GM18909 (cell line): ENCODE results near the gene BGN.

ENCODE experiments used
- ATAC-seq: cut with Tn5 transposase; IDR thresholded peaks from one replicate; pipeline ENCODE4 v1.9.1; 2021; ENCODE audit warnings: mild to moderate bottlenecking; ENCODE audit not compliant: unreplicated experiment, poor library complexity

Gene BGN

DNA sequence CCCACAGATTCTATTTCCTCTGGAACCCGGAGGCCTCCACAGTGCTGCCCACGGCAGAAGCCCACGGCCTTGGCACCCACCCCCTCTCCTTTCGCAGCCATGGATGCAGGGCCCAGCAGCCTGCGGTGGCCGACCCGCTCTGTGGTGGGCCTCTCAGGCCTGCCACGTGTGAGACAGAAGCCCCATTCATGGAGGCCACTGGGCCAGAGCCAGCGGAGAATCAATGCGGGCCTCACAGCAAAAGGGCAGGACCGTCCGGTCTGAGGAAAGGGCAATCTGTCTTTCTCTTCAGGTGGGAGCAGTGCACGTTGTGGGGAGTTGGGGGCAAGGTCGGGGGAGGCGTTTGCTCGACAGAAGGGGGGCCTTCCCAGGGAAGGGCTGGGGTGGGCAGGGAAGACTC lies 16.0 kb upstream of the BGN start:
- ATAC-seq, result no peak

DNA sequence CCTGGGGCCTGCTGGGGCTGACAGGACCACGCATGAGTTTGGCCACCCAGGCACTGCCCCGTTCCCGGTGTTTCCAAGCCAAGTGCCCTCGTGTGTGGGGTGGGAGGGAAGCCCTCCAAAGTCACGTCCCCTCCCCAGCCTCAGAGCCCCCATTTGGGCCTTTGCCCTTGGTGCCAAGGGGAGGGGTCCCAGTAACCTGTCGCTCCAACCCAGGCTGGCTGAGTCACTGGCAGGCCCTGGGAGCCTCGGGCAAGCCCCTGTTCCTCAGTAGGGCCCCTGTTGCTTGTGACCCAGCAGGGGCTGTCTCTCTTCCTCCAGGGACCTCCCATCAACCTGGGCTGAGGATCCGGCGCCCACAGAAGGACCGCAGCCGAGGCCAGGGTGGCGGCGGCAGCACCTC lies 13.7 kb upstream of the BGN start:
- no peak for ATAC-seq

DNA sequence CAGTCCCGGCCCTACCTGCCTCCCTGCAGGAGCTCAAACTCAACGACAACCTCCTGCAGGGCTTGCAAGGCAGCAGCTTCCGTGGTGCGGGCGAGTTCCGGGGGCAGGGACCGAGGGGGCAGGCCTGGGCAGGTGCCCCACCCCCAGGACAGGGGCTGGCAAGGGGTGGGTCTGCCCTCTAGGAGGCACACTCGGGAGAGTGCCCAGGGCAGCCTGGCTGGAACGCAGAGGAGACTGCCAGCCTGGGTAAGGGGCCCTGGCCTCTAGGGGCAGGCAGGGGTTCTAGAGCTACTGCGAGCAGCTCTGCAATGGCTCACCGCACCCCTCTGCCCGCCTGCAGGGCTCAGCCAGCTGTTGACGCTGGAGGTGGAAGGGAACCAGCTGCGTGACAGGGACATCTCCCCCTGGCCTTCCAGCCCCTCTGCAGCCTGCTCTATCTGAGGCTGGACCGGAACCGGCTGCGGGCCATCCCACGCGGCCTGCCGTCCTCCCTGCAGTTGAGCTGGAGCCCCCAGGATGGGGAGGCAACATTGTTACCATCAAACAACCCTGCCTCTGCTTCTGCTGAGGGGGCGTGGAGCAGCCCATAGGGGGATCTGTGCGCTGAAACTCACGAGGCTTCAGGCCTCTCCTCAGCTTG lies 12.3 kb upstream of the BGN start:
- no peak for ATAC-seq

DNA sequence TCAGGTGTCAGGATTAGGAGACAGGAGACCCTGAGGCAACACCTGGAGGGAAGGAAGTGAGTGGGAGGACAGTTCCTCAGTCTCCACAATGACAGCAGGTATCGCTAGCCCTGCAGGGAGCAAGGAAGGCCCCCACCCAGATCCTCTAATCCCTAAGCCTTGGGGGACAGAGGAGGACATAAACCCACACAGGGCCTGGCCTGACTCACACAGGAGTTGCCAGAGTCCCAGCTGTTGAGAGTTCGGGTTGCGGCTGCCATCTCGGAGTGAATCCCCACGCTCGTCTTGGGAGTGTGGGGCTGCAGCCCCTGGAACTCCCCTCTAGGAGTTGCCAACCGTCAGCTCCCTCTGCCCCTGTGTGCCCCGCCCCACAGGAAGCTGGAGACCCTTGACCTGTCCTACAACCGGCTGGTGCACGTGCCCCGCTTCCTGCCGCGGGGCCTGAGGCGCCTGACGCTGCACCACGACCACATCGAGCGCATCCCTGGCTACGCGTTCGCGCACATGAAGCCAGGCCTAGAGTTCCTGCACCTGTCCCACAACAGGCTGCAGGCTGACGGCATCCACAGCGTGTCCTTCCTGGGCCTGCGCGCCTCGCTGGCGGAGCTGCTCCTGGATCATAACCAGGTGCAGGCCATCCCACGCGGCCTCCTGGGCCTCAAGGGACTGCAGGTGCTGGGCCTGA lies 9.2 kb upstream of the BGN start:
- no peak for ATAC-seq

DNA sequence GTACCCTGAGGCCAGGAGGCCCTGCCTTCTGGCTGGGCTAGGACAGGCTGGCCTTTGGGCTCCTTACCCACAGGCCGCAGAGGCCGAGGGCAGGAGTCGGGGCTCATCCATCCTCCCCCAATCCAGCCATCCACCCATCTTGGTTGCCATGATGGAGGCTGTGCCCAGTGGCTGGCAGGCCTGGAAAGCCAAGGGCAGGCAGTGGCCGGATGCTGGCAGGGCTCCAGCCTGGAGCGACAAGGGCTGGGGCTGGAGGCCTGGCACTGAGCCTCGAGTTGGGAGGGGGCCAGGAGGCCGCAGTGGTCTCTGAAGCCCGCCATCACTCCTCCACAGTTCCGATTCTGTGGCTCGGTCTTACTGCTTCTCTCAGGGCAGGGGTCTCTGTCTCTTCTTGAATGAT lies 8.6 kb upstream of the BGN start:
- no peak for ATAC-seq

DNA sequence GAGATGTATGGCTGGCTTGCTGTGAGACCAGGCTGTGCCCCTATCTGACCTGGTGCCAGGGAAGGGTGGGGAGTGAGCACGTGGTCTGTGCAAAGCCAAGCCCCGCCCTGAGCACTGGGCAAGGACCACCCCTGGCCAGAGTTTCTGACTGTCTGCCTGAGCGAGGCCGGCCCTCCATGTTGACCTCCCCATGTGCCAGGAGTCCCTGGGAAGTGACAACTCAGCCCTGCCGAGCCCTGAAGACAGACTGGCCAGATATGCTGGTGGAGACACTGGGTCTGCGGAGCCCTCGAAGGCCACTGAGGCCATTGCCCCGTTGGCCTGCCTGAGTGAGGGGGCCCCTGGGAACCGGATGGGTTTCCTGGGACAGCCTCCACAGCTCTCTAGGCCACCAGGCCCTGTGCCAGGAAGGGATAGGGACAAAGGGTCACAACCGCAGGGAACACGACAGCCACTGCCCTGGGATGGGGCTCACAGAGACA lies 7.1 kb upstream of the BGN start:
- no peak for ATAC-seq

DNA sequence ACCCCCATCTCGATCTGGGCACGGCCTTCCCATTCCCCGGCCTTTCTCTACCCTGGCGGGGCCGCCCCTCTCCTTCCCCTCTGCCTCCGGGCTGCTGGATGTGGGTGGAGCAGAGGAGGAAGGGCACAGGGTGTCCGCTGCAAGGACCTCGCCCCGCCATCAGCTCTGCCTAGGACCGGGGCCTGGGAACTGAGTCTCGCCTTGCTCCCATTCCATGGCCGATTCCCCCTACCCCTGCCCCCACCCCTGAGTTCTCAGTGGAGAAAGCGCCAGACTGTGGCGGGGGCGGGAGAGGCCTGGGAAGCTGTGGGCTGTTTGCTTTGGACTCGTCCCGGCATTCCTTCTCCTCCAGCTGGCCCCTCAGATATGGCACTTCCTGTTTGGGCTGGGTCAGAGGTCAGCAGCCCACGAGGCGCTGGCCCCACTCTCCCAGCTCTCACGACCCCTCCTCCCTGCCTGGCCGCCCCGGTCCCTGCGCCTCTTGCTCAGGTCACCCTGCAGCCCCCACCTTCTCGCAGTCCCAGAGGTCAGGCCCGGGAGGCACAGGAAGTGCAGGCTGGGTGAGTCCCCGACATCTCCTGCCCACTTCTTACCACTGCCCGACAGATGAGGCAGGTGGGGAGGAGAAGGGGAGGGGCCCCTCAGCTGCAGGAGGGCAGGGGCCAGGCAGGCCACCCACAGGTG lies 6.4 kb upstream of the BGN start:
- ATAC-seq, result no peak

DNA sequence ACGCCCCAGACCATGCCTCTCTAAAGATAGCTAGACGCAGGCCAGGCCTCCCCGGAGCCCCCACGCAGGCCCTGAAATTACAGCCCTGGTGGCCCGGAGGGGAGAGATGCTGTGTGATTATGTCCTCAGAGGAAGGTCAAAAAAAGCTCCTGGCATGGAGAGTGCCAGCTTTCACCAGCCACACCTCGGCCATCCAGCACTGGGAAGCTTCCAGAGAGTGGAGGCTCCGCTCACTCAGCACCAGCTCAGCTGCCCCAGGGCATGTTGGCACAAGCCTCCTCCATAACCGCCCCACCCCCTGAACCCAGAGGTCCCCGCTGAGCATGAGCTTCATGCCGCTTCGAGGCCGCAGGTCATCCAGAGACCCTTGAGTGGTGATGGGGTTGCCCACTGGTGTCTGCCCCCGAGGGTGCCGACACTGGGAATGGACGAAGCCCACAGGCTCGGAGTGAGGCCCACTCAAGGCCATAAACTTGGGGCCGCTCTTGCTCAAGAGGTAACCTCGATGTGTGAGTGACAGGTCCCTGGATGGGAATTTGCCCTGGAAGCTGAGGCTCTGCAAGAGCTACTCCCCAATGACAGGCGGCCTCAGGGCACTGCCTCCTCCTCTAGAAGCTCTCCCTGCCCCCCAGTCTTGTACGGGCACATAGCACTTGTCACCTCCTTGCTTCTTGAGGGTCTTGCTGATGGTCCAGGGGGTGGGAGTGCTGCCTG lies 4.4 kb upstream of the BGN start:
- ATAC-seq, result no peak

DNA sequence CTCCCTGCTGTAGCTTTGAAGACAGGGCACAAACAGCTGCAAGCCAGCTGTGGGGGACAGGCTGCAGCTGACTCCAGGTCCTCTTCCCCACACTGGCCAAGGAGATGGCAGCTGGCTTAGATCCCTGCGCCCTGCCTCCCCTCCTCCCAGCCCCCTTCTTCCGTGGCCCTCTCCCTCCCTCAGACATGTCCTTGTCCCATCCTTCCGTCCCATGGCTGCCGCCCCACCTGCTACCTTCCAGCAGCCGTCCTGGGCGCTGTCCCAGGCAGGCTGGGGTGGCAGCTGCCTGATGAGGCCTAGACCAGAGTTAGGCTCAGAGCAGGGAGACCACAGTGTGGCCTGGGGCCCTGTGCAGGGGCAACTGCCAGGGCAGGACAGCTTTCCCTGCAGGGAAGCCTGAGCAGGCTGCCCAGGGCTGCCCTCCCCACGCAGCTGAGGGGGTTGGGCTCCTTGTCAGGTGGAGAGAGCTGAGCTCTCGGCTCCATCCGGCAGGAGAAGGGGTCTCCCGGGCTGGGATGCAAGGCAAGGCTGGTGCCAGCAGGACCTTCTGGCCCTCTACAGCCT lies 3.3 kb upstream of the BGN start:
- no peak for ATAC-seq

DNA sequence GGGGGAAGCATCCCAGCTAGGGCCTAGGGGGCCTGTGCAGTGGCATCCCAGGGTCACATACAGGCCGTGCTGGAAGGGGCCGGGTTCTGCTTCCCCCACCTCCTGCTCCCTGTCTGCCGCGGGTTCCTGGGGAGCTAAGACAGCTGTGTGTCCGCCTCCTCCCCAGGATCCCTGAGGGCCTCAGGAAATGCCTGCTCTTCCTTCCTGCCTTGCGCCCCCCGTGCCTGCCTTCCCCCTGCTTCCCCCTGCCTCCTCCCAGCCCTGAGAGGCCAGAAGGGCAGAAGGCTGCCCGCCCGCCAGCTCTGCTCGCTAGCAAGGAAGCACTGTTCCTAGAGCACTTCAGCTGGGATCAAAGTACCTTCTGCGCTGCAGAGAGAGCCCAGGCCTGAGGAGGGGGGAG lies 2.9 kb upstream of the BGN start:
- ATAC-seq, result no peak

DNA sequence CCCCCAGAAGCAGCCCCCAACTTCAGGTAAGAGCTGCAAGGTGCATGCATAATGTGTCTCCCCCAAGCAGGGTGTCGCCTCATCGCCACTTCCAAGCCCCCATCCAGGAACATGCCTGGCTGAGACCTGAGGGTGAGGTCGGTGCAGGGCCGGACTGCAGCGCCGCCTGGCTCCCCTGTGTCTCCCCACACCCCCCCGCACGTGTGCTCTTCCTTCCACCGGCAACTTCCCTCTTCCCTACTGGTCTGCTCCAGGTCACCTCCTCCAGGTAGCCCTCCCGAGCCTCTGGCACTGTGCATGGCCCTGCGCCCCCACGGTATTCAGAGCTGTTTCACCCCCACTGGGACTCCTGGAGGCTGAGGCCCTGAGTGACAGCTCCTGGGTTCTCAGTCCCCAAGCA lies 2.2 kb upstream of the BGN start:
- ATAC-seq, result no peak

DNA sequence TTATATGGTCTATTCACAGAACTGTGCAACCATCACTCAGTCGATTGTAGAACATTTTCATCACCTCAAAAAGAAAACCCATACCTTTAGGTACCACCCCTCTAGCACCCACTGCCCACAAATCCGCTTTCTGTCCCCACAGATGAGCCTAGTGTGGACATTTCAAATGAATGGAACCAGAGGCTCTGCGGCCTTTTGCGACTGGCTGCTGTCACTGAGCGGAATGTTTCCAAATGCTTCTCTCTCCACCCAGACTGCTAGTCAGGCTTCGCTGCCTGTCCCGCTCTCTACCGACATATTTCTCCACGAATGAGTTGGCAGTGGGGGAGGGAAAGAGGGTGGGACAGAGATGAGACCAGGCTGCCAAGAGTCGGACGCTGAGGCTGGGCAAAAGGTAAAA lies 1.7 kb upstream of the BGN start:
- no peak for ATAC-seq

DNA sequence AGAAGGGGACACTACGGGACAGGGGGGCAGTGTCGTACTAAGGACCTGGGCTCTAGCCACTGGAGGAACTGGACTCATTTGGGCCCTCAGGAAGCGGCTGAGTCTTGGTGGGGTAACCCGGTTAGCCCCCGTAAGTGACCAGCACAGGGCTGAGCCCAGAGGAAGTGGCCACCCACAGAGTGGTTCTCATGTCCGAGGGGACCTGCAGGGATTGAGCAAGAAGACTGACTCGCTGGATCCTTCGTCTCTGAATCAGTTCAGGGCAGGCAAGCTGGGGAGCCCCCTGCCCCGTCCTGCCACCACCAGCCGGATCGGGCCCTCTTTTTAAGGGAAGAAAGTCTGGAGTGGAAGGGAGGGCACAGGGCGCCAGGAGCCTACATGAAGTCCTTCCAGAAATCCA lies 719 bp upstream of the BGN start:
- no peak for ATAC-seq

DNA sequence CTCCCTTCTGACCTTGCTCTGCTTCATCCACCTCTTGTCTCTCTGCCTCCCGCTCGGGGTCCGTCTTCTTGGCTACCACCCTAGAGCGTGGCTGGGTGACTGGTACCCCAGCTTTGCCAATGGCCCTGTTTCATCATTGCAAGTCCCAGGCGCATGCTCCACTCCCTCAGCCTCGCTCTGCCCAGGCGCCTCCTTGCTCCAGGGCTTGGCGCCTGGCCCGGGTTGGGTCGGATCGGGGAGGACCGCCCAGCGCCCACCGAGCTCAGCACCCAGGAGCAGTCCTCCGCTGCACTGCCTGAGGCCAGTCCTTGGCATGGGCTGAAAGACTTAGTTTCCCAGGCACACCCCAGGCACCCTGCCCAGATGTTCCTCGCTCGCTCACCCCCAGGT lies 577 bp downstream of the BGN start:
- no peak for ATAC-seq

DNA sequence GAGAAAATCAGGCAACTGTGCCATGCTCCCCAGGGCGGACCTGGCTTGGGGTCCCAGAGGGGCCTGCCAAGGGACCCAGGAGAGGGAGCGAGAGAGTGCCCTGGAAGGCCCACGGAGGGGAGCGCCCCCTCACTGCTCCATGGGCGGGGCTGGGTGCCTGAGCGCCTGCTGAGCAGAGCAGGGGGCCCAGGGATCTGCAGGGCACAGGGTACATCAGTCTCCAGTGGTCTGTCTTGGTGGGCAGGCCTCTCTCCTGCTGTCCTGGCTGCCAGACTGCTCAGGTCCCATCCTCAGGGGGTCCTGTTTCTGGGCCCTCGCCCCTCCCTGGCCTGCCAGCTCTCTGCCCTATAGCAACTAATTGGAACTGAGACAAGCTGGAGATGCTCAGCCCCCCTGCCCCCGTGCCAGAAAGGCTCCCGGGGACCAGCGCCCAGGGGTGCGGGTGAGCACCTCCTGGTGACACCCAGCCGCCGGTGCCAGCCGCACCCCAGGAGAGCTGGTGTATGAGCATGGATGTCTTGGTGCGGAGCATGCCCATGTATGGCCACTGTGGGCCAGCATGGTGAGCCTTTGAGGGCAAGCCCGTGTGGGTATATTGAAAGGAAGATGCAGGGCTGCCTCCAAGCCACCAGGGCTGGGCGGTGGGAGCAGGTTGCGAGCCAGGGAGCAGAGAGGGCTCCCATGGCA lies 1.3 kb downstream of the BGN start:
- ATAC-seq, result no peak

DNA sequence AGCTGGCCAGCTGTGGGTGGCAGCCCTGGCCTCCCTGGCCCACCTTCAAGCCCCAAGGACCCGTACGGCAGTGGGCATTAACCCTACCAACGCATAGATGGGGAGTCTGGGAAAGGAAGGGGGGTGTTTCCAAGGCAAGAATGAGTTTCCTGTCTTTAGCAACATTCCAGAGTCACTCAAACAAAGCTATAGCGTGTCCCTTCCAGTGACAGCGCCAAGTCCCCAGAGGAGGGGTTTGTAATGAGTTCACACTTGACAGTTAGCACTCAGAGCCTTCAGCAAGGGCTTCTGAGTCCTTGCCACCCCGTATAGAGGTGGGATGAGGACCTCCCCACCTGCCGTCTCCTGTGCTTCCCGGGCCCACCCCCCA lies 1.8 kb downstream of the BGN start:
- no peak for ATAC-seq

DNA sequence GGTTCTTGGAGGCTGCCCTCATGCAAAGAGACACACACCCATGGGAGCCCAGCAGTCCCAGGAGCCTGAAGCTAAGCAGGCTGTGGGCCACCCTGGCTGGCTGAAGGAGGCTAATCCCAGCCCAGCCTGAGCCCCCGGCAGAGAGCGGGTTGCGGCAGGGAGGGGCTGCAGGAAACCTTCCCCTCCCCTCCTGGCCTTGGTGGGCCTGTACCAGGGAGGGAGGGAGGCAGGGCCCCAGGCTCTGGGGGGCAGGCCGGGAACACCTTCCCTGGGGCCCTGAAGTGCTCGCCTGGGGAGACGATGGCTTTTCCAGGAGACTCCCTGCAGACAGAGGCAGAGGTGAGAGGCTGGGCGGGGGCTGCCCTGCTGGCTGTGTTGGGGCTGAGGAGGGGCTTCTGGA lies 3.7 kb downstream of the BGN start:
- ATAC-seq, result no peak

DNA sequence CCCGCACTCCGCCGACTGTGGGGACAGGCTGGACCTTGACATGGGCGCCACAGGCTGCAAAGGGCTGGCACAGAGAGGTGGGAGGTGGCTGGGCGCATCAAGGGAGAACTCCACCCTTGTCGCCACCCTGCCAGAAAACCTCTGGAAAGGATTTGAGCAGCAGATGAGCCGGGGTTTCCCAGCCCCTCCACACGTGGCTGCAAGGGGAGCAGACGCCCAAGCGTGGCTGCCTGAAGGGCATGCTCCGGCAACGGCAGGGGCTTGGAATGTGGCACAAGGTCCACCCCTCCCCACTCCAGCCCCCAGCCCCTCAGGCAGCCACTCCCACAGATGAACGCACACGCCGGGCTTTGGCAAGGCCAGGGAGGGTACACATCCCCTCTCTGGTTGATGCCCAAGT lies 4.6 kb downstream of the BGN start:
- ATAC-seq, result no peak

DNA sequence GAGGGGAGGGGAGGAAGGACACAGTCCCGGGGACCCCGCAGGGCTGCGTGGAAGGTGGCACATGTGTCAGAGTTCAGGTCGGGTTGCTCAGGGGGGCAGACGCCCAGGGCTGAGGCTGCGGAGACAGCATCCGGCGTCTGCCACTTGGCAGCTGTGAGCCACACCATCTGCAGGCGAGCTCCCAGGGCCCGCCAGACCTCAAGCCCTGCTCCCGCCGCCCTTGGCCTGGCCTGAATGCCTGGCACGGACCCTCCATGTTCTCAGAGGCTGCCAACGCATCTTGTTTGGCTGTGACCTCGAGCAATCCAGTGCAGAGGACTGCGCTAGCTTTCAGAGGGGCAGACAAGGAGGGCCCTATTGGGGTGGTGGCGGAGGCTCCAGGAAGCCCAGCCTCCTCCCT lies 5.1 kb downstream of the BGN start:
- ATAC-seq, result no peak

DNA sequence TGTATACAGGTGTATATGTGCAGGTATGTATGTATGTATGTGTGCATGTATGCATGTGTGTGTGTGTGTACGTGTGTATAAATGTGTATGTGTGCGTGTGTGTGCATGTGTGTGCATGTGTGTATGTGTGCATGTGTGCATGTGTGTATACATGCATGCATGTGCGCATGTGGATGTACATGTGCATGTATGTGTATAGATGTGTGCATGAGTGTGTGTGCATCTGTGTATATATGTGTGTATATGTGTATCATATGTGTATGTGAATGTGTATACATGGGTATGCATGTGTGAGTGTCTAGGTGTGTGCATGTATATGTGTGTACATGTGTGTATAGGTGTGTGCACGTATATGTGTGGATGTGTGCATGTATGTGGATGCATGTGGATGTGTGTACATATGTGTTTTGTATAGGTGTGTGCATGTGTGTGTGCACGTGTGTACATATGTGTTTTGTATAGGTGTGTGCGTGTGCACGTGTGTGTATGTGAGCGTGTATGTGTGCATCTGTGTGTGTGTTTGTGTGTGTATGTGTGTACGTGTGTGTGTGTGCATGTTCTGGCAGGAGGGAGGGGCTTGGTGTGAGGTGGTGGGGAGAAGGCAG lies 6.0 kb downstream of the BGN start:
- no peak for ATAC-seq
